ENCODE results near the gene CCDC197. TPM values are rescaled to one million over a fixed set of nuclear protein-coding genes. Genes with fewer than 3 reads are reported as not detected.

Gene CCDC197
- total and polyA plus RNA-seq, 2 of the 4 experiments (the other 2 are of a cell fraction), result not detected

- TF ChIP-seq FOS (IDR thresholded peaks at IDR 0.05; ENCODE audit: low read depth, low read length), result no peak
Observed at GRCh38 chr14:93977171-93977570, 19.9 kb upstream of the CCDC197 start (continued).

- H2AK5ac ChIP-seq (ENCODE audit: low read depth, low read length), result peak overlapping the region; percentile 93; the same call in 1 of the 2 replicates
Observed at GRCh38 chr14:93977790-93978581, 19.1 kb upstream of the CCDC197 start.

More at GRCh38 chr14:93977790-93978581, 19.1 kb upstream of the CCDC197 start:
- TF ChIP-seq RFX5 (IDR thresholded peaks at IDR 0.05; ENCODE audit: low read depth, low read length), result no peak
- TF ChIP-seq RCOR1 (IDR thresholded peaks at IDR 0.05; ENCODE audit: insufficient replicate concordance, low read length), result no peak
- TF ChIP-seq SMC3 (IDR thresholded peaks at IDR 0.05; ENCODE audit: low read depth, low read length), result no peak
- no peak for TF ChIP-seq POLR2A (IDR thresholded peaks at IDR 0.05; ENCODE audit: low read depth, low read length)
- TF ChIP-seq MAFK (IDR thresholded peaks at IDR 0.05; ENCODE audit: low read depth, low read length), result no peak
- TF ChIP-seq CEBPB (IDR thresholded peaks at IDR 0.05; ENCODE audit: low read depth, low read length), result no peak
- TF ChIP-seq MAZ (IDR thresholded peaks at IDR 0.05; ENCODE audit: borderline replicate concordance, low read depth, low read length), result no peak
- TF ChIP-seq NFE2L2 (IDR thresholded peaks at IDR 0.05; ENCODE audit: low read depth, low read length), result no peak
- no peak for TF ChIP-seq FOS (IDR thresholded peaks at IDR 0.05; ENCODE audit: low read depth, low read length)
- intact Hi-C loops (cut with micrococcal nuclease), result no loop called here
- Histone ChIP-seq H3K4me1 (ENCODE audit: control insufficient read depth, insufficient read depth, low read length) (peaks cover 18% of the 10 kb centered on the region), H2BK15ac (ENCODE audit: low read depth, low read length) (no peak overlapping the region), H3K4me3 (ENCODE audit: insufficient read depth, low read depth, low read length) (no peak overlapping the region), H2BK120ac (ENCODE audit: low read depth, low read length) (no peak overlapping the region), H2AK9ac (replicated peaks; ENCODE audit: low read depth, low read length, poor library complexity) (no peak overlapping the region), H2AFZ (replicated peaks; ENCODE audit: low read length, poor library complexity) (no peak overlapping the region), H3K36me3 (ENCODE audit: control insufficient read depth, insufficient read depth, low read length) (no peaks in the 10 kb centered on the region), H4K20me1 (ENCODE audit: insufficient read depth, low read length) (no peaks in the 10 kb centered on the region), H3K27me3 (ENCODE audit: control insufficient read depth, insufficient read depth, low read length) (no peaks in the 10 kb centered on the region), H4K5ac (ENCODE audit: low read depth, low read length) (no peak overlapping the region), H3K56ac (ENCODE audit: extremely low read depth, insufficient read depth, low read length) (no peak overlapping the region), H4K8ac (ENCODE audit: low read depth in 2 of 2, low read length in 2 of 2) (no peak overlapping the region), H3K79me1 (ENCODE audit: low read depth in 1 of 2, low read length in 2 of 2) (no peaks in the 10 kb centered on the region), H3K4me2 (ENCODE audit: low read depth, low read length) (no peak overlapping the region), H3K18ac (ENCODE audit: low read depth, low read length) (no peak overlapping the region), H3K9ac (ENCODE audit: low read depth, low read length) (no peak overlapping the region), H3K23ac (ENCODE audit: low read depth, low read length) (no peak overlapping the region), H3K9me1 (ENCODE audit: insufficient read depth, low read length) (peaks cover 18% of the 10 kb centered on the region; the same call in 1 of the 2 replicates), H2BK20ac (ENCODE audit: low read depth, low read length) (no peak overlapping the region), H3K14ac (replicated peaks; ENCODE audit: low read depth, low read length) (no peak overlapping the region), H3K4ac (ENCODE audit: low read depth, low read length) (no peak overlapping the region), H4K91ac (ENCODE audit: insufficient read depth, low read depth, low read length) (no peak overlapping the region), H3K27ac (ENCODE audit: insufficient read depth, low read length) (no peak overlapping the region), H2BK5ac (ENCODE audit: low read depth, low read length, poor library complexity, severe bottlenecking) (no peak overlapping the region), H3K9me3 (ENCODE audit: control insufficient read depth, insufficient read depth, low read length) (peaks cover 2% of the 10 kb centered on the region; the same call in 1 of the 2 replicates)
- ATAC-seq (ENCODE audit: low read depth) (no peak), DNase-seq (no peak)
- ChIA-PET CTCF (no interaction called here), POLR2A (ENCODE audit: unreplicated experiment) (no interaction called here)
- dilution Hi-C loops (cut with HindIII; ENCODE audit: low sequenced_read_pairs, unreplicated experiment), result no loop called here
- in situ Hi-C loops (cut with MboI; ENCODE audit: low sequenced_read_pairs), result no loop called here
- no TSS peak for BruUV-seq (replicated peaks)
- WGBS, 2 experiments (ENCODE audit: extremely low coverage in 2 of 2, insufficient read length in 1 of 2), result 90% methylated on average over 5 of the region's 11 CpGs; no CpG with 5 or more reads in 1 of the 2 experiments

All from IMR-90 (cell line).